Muscle layer of colon (tissue), 2 donors: ENCODE data around the gene CCDC88C.

Source experiments
- H3K27ac ChIP-seq: one replicate; pipeline ENCODE4 v1.7.0; 2013; ENCODE audit warnings: low read depth, mild to moderate bottlenecking, low read length, moderate library complexity
- H3K27me3 ChIP-seq, 2 donors: one replicate each; pipeline ENCODE4 v1.7.0; 2013; ENCODE audit warnings: low read length in 2 of 2, mild to moderate bottlenecking in 2 of 2; ENCODE audit not compliant: insufficient read depth in 2 of 2, control insufficient read depth in 1 of 2
- H3K36me3 ChIP-seq: one replicate; pipeline ENCODE4 v1.7.0; 2013; ENCODE audit warnings: mild to moderate bottlenecking, low read length; ENCODE audit not compliant: insufficient read depth
- H3K4me1 ChIP-seq: one replicate; pipeline ENCODE4 v1.7.0; 2013; ENCODE audit warnings: mild to moderate bottlenecking, low read length; ENCODE audit not compliant: insufficient read depth
- H3K4me3 ChIP-seq, 2 donors: one replicate each; pipeline ENCODE4 v1.7.0; 2013; ENCODE audit warnings: low read length in 2 of 2, low read depth in 1 of 2, mild to moderate bottlenecking in 1 of 2, moderate library complexity in 1 of 2
- H3K9ac ChIP-seq: one replicate; pipeline ENCODE4 v1.7.0; 2013; ENCODE audit warnings: low read length
- H3K9me3 ChIP-seq: one replicate; pipeline ENCODE4 v1.7.0; 2013; ENCODE audit warnings: mild to moderate bottlenecking, low read length
- donor health status: abdominal sarcoma.
- donor health status: Adenocarcinoma of cecum.

CCDC88C gene

GRCh38 chr14:91365552-91365951 lies 52.1 kb downstream of the CCDC88C start:
- no peak overlapping the region for H3K4me3 ChIP-seq
- no peaks in the 10 kb centered on the region for H3K9me3 ChIP-seq
- no peak overlapping the region for H3K27ac ChIP-seq
- no peak overlapping the region for H3K9ac ChIP-seq
- no peaks in the 10 kb centered on the region for H3K4me1 ChIP-seq
- no peaks in the 10 kb centered on the region for H3K36me3 ChIP-seq
- H3K27me3 ChIP-seq, result no peaks in the 10 kb centered on the region

GRCh38 chr14:91364524-91365270 lies 52.9 kb downstream of the CCDC88C start:
- Histone ChIP-seq H3K36me3 (no peaks in the 10 kb centered on the region), H3K9ac (no peak overlapping the region), H3K27ac (no peak overlapping the region), H3K27me3 (no peaks in the 10 kb centered on the region), H3K9me3 (no peaks in the 10 kb centered on the region), H3K4me3 (no peak overlapping the region), H3K4me1 (no peaks in the 10 kb centered on the region)

- no peak overlapping the region for H3K27ac ChIP-seq
- no peaks in the 10 kb centered on the region for H3K36me3 ChIP-seq
Measured at GRCh38 chr14:91363776-91364523, 53.7 kb downstream of the CCDC88C start.

GRCh38 chr14:91361233-91361811 lies 56.3 kb downstream of the CCDC88C start:
- Histone ChIP-seq H3K27me3 (no peaks in the 10 kb centered on the region), H3K9me3 (no peaks in the 10 kb centered on the region), H3K4me1 (no peaks in the 10 kb centered on the region), H3K27ac (no peak overlapping the region), H3K36me3 (no peaks in the 10 kb centered on the region), H3K9ac (no peak overlapping the region), H3K4me3 (no peak overlapping the region)

More at GRCh38 chr14:91363776-91364523, 53.7 kb downstream of the CCDC88C start:
- Histone ChIP-seq H3K4me3 (no peak overlapping the region), H3K9ac (no peak overlapping the region), H3K27me3 (no peaks in the 10 kb centered on the region), H3K4me1 (no peaks in the 10 kb centered on the region), H3K9me3 (no peaks in the 10 kb centered on the region)

DNA sequence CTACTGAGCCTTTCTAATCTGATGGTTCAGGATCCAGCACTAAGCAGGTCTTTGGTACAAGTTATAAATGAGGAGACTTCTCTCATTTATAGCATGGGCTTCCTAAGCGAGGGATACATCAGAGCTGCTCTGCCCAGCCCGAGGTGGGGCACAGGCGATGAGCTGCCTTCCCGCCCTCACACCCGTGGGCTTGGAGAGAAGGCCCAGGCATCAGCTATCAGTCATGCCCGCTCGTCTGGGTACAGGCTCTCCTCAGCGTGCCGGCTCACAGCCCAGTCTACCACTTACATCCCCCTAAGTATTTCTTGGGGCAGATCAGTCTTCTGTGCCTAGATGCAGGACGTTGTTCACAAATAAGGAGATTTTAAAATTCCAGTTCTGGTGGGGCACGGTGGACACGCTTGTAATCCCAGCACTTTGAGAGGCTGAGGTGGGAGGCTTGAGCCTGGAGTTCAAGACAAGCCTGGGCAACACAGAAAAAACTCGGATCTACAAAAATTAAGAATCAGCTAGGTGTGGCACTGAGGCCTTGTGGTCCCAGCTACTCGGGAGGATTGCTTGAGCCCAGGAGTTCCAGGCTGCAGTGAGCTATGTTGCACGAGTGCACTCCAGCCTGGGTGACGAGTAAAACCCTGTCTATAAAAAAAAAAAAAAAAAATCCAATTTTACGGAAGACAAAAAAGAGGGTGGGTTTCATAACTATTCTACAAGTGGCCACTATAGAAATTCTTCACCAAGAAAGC lies 57.0 kb downstream of the CCDC88C start:
- Histone ChIP-seq H3K4me1 (no peaks in the 10 kb centered on the region), H3K36me3 (no peaks in the 10 kb centered on the region), H3K27me3 (no peaks in the 10 kb centered on the region), H3K4me3 (no peak overlapping the region), H3K27ac (no peak overlapping the region), H3K9ac (no peak overlapping the region), H3K9me3 (no peaks in the 10 kb centered on the region)

DNA sequence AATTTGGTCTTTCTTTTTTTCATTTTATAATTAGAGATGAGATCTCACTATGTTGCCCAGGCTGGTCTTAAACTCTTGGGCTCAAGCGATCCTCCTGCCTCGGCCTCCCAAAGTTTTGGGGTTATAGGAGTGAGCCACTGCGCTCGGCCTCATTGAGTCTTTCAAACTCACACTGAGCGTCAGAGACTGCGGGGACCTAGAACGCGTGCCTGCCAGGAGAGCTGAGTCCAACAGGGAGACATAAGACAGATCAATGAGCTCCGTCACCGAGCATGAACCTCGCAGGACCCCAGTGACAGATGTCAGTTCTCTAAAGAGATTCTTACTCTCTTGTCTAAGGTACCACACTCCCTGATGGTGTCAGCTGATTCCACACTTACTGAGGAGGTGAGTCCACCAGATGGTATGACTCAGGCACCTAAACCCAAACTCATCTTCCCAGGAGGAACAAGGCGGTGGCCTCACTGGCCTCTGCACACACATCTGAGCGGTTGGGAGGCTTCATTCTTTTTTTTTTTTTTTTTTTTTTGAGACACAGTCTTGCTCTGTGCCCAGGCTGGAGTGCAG lies 58.9 kb downstream of the CCDC88C start:
- Histone ChIP-seq H3K9me3 (no peaks in the 10 kb centered on the region), H3K4me1 (no peaks in the 10 kb centered on the region), H3K27me3 (no peaks in the 10 kb centered on the region), H3K27ac (no peak overlapping the region), H3K9ac (no peak overlapping the region), H3K4me3 (no peak overlapping the region), H3K36me3 (no peaks in the 10 kb centered on the region)

DNA sequence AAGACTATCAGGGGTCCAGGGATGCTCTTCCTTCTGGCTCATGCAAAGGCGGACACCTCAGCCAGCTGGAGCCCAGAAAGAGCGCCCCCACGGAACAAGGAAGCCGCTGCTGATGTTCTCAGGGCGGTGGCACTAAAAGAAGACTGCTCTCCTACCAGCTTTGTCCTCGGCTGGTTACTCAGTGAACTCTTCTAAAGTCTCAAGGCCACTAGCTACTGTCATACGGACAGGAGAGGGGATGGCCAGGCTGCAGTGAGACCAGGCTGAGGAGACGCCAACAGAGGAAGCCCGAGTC lies 59.6 kb downstream of the CCDC88C start:
- Histone ChIP-seq H3K27ac (no peak overlapping the region), H3K9ac (no peak overlapping the region), H3K4me1 (peaks cover 1% of the 10 kb centered on the region), H3K9me3 (no peaks in the 10 kb centered on the region), H3K27me3 (no peaks in the 10 kb centered on the region), H3K36me3 (no peaks in the 10 kb centered on the region), H3K4me3 (no peak overlapping the region)

DNA sequence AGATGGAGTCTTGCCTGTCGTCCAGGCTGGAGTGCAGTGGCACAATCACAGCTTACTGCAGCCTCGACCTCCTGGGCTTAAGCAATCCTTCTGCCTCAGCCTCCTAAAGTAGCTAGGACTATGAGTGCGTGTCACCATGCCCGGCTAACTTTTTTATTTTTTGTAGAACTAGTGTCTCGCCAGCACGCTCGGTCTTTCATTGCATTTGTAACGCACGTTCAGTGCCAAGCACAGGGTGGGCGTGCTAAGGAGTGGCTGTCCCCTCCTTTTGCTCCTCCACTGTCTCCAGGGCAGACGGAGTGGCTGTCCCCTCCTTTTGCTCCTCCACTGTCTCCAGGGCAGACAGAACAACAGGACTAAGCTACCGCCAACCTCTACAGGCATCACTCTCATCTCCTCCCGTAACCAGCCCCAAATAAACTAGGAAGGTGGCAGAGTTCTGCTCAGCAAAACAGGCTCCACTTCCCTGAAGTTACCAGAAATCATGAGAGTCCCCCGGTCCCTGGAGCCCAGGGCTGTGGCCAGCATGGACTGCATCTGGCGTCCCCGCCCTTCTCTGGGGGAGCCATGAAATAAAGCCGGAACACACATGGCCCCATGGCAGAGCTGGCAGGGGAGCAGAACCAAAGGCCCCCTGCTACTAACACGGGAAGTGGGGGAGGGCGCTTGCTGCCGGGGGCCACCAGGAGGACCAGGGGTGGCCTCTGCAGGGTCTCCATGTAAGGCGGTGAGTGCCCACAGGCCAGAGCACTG lies 60.2 kb downstream of the CCDC88C start:
- Histone ChIP-seq H3K36me3 (no peaks in the 10 kb centered on the region), H3K9ac (no peak overlapping the region), H3K9me3 (no peaks in the 10 kb centered on the region), H3K27me3 (no peaks in the 10 kb centered on the region), H3K27ac (no peak overlapping the region), H3K4me1 (peaks cover 6% of the 10 kb centered on the region), H3K4me3 (no peak overlapping the region)

DNA sequence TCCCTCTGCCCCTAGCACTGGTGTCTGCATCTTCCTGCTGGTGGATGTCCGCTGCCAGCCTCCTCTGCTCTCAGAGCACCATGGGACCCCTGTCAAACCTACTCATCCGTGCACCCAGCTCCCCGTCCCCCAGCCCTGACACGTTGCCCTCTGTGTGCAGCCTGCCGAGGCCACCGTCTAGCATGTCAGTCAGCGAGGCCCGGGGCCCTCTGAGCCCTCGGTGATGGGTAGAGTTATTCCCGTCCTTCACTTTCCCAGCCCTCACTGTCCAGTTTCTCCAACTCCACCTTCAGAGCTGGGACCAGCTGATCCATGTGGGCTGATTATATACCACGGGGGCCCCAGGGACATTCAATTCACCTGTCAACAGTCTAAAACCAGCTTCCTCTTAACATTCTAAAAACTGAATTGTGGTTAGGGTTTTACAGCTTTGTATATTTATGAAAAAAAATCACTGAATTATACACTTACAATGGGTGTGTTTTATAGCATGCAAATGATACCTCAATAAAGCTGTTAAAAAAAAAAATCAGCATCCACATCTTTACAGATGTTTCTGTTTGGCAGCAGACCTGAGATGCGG lies 61.3 kb downstream of the CCDC88C start:
- Histone ChIP-seq H3K27me3 (no peaks in the 10 kb centered on the region), H3K4me1 (peaks cover 16% of the 10 kb centered on the region), H3K9ac (no peak overlapping the region), H3K9me3 (no peaks in the 10 kb centered on the region), H3K27ac (no peak overlapping the region), H3K4me3 (no peak overlapping the region), H3K36me3 (no peaks in the 10 kb centered on the region)

GRCh38 chr14:91354979-91355685 lies 62.5 kb downstream of the CCDC88C start:
- Histone ChIP-seq H3K9me3 (no peaks in the 10 kb centered on the region), H3K36me3 (no peaks in the 10 kb centered on the region), H3K27me3 (no peaks in the 10 kb centered on the region), H3K4me1 (peaks cover 16% of the 10 kb centered on the region), H3K9ac (no peak overlapping the region), H3K4me3 (no peak overlapping the region), H3K27ac (no peak overlapping the region)
